ENCODE data around the gene CALML3. TPM values are rescaled to one million over a fixed set of nuclear protein-coding genes. Genes with fewer than 3 reads are reported as not detected.

Gene CALML3
- total RNA-seq, 1 donor from 2014 or later = not detected

DNA sequence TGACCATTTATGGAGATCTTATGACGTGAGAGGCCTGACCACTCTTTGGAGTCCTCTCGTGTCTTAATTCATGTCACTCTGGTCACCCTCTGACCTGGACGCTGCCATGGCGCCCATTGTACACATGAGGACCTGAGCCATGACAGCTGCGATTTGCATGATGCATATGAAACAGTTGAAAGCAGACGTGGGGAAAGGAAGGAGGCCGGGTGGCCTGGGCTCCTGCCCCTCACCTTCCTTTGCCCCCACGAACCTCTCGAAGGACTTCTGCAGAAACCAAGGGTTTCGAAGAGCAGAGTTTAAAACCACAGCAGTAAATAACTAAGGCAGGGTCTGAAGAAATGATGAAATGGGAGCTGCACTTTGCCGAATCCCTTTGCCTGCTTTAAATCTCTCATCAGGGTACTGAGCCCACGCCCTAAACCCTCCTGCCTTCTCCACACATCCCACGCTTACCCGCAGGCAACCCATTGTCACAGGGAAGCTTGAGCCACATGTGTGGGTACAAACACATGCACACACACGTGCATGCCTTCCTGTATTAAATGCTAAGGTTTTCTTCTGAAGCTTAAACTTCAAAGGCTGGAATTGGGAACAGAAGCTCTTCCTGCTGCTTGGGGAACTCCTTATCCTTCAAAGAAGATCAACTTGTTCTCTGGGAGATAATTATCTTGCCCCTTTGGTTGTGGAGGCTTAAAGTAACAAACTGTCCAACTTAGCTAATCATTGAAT is 11.7 kb upstream of the CALML3 start:
- intact Hi-C loops (cut with micrococcal nuclease) = no loop called here
- DNase-seq (ENCODE audit: low spot score) = no peak
- peaks cover 8% of the 10 kb centered on the region for H3K4me1 Mint-ChIP-seq (ENCODE audit: low read depth)

GRCh38 chr10:5514226-5514850 is 10.4 kb upstream of the CALML3 start:
- no peaks in the 10 kb centered on the region for H3K9me3 Mint-ChIP-seq
- peaks cover 8% of the 10 kb centered on the region for H3K4me1 Mint-ChIP-seq (ENCODE audit: low read depth)
- H3K27me3 Mint-ChIP-seq (ENCODE audit: low read depth) = peaks cover 31% of the 10 kb centered on the region

More for the DNA sequence above, 11.7 kb upstream of the CALML3 start:
- H3K4me3 Mint-ChIP-seq (ENCODE audit: low read depth) = no peak overlapping the region
- H3K9me3 Mint-ChIP-seq = no peaks in the 10 kb centered on the region
- H3K27me3 Mint-ChIP-seq (ENCODE audit: low read depth) = peaks cover 28% of the 10 kb centered on the region
- no peaks in the 10 kb centered on the region for H3K36me3 Mint-ChIP-seq (ENCODE audit: low read depth)
- H3K27ac Mint-ChIP-seq = no peak overlapping the region

DNA sequence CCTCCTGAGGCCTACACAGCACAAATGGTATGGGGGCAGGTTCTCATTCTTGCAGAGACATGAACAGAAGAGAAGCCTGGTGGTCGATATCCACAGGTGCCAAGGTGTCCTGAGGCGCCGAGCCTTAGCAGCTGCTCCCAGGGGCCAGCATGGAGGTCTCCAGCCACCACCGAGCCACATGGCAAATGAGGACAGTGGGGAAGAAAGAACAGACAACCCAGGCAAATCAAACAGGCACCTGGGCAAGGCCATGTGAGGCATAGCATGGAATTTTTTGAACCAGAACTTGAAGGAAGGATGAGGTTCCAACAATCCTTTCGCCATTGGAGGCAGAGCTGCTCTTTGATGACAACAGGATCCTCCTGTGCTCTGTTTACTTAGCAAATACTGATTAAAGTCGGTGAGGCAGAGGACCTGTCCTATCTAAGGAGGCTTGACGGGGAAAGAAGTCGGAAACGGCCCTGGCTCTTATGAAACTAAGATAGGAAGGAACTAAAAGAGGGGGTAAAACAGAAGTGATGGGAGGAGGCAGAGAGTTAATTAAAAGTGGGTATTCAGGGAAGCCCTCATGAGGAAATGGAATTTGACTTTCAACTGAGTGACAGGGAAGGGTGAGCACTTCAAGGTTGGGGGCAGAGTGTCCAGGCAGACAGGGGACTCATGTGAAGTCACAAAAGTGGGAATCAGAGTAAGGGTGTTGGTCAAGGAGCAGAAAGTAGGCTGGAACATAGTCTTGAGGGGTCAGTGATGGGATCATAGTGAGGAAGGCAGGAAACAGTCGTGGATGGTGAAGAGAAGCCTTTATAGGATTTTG is 8.6 kb upstream of the CALML3 start:
- Mint-ChIP-seq H3K27ac (no peak overlapping the region), H3K9me3 (no peaks in the 10 kb centered on the region), H3K36me3 (ENCODE audit: low read depth) (no peaks in the 10 kb centered on the region), H3K27me3 (ENCODE audit: low read depth) (peaks cover 32% of the 10 kb centered on the region), H3K4me1 (ENCODE audit: low read depth) (peaks cover 8% of the 10 kb centered on the region), H3K4me3 (ENCODE audit: low read depth) (no peak overlapping the region)
- no peak for DNase-seq (ENCODE audit: low spot score)
- intact Hi-C loops (cut with micrococcal nuclease) = no loop called here

More at GRCh38 chr10:5514226-5514850, 10.4 kb upstream of the CALML3 start:
- Mint-ChIP-seq H3K4me3 (ENCODE audit: low read depth) (no peak overlapping the region), H3K36me3 (ENCODE audit: low read depth) (no peaks in the 10 kb centered on the region), H3K27ac (no peak overlapping the region)
- intact Hi-C loops (cut with micrococcal nuclease) = no loop called here
- DNase-seq (ENCODE audit: low spot score) = no peak

DNA sequence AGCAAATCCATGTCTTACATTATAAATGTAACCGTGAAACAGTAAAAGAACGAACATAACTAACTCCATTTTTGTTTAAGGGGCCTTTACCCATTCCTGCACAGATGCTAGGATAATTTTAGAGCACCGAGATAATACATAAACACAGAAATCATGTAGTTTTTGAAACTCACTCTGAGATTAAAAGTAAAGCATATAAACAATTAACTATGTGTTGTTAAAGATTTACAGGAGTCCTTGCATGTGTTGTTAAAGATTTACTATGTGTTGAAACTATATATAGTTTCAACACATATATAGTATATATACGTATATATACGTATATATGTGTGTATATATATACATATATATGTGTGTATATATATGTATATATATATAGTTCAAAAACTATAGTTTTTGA is 7.2 kb upstream of the CALML3 start:
- Mint-ChIP-seq H3K9me3 (no peaks in the 10 kb centered on the region), H3K36me3 (ENCODE audit: low read depth) (no peaks in the 10 kb centered on the region), H3K27me3 (ENCODE audit: low read depth) (peaks cover 30% of the 10 kb centered on the region), H3K4me1 (ENCODE audit: low read depth) (peaks cover 8% of the 10 kb centered on the region), H3K27ac (no peak overlapping the region), H3K4me3 (ENCODE audit: low read depth) (no peak overlapping the region)
- no peak for DNase-seq (ENCODE audit: low spot score)
- intact Hi-C loops (cut with micrococcal nuclease) = no loop called here

DNA sequence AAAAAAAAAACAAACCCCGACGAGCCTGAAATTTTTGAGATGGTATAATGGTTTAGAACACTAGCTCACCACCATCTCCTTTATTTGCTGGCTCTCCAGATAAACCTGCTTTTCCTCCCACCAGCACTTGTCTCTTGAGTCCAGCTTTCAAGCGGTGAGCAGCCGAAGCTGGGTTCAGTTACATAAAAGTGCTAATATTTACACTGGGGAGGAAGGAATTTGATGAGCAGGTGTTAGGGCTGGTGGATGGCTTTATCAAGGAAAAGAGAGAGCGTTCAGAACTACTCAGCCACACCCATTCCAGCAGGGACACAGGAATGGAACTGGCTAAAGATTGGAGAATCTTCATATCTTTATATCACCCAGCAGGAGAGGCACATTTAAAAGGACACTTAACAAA is 6.6 kb upstream of the CALML3 start:
- Mint-ChIP-seq H3K4me1 (ENCODE audit: low read depth) (peaks cover 4% of the 10 kb centered on the region), H3K27me3 (ENCODE audit: low read depth) (peaks cover 27% of the 10 kb centered on the region), H3K27ac (no peak overlapping the region), H3K4me3 (ENCODE audit: low read depth) (no peak overlapping the region), H3K36me3 (ENCODE audit: low read depth) (no peaks in the 10 kb centered on the region), H3K9me3 (no peaks in the 10 kb centered on the region)
- DNase-seq (ENCODE audit: low spot score) = no peak
- intact Hi-C loops (cut with micrococcal nuclease) = no loop called here

- Mint-ChIP-seq H3K9me3 (no peaks in the 10 kb centered on the region), H3K4me1 (ENCODE audit: low read depth) (no peaks in the 10 kb centered on the region), H3K36me3 (ENCODE audit: low read depth) (no peaks in the 10 kb centered on the region), H3K27ac (no peak overlapping the region), H3K4me3 (ENCODE audit: low read depth) (no peak overlapping the region), H3K27me3 (ENCODE audit: low read depth) (peaks cover 27% of the 10 kb centered on the region)
- DNase-seq (ENCODE audit: low spot score) = no peak
- intact Hi-C loops (cut with micrococcal nuclease) = no loop called here
Measured at GRCh38 chr10:5519054-5519453, 5.7 kb upstream of the CALML3 start.

DNA sequence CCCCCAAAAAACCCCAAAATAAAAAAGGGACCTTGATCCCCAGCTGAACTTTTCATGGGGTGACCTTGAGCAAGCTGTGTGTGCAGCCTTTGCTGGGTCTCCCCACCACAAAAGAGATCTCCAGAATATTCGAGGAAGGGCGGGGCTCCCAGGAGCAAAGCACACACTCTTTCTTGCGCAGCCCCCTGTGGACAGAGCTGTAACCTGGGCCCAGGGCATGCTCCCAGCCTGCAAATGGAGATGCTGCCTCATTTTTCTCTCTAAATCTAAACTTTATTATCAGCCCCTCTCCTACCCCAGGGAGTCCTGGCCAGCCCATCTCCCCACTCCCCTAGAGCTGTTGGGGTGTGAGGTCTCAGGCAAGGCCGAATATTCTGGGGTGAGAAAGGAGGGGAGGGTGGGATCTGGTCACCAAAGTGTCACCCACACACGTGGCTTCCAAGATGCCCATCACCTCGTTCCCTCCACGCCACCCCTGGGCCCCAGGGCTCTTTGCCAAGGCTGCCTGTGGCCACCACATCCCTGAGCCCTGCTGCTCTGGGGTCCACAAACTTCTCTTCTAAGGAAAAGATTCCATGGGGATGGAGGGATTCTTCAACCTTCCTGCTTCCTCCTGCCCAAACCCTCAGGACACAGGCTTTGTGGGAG is 1.7 kb upstream of the CALML3 start:
- Mint-ChIP-seq H3K27me3 (ENCODE audit: low read depth) (peaks cover 10% of the 10 kb centered on the region), H3K27ac (no peak overlapping the region), H3K4me3 (ENCODE audit: low read depth) (no peak overlapping the region), H3K4me1 (ENCODE audit: low read depth) (no peaks in the 10 kb centered on the region), H3K9me3 (no peaks in the 10 kb centered on the region), H3K36me3 (ENCODE audit: low read depth) (no peaks in the 10 kb centered on the region)
- intact Hi-C loops (cut with micrococcal nuclease) = no loop called here
- DNase-seq (ENCODE audit: low spot score) = no peak

- intact Hi-C loops (cut with micrococcal nuclease) = no loop called here
- no peak for DNase-seq (ENCODE audit: low spot score)
- Mint-ChIP-seq H3K27me3 (ENCODE audit: low read depth) (peaks cover 8% of the 10 kb centered on the region), H3K36me3 (ENCODE audit: low read depth) (no peaks in the 10 kb centered on the region), H3K4me3 (ENCODE audit: low read depth) (no peak overlapping the region), H3K9me3 (no peaks in the 10 kb centered on the region), H3K27ac (no peak overlapping the region), H3K4me1 (ENCODE audit: low read depth) (no peaks in the 10 kb centered on the region)
Measured at GRCh38 chr10:5523796-5524574, 776 bp upstream of the CALML3 start.

DNA sequence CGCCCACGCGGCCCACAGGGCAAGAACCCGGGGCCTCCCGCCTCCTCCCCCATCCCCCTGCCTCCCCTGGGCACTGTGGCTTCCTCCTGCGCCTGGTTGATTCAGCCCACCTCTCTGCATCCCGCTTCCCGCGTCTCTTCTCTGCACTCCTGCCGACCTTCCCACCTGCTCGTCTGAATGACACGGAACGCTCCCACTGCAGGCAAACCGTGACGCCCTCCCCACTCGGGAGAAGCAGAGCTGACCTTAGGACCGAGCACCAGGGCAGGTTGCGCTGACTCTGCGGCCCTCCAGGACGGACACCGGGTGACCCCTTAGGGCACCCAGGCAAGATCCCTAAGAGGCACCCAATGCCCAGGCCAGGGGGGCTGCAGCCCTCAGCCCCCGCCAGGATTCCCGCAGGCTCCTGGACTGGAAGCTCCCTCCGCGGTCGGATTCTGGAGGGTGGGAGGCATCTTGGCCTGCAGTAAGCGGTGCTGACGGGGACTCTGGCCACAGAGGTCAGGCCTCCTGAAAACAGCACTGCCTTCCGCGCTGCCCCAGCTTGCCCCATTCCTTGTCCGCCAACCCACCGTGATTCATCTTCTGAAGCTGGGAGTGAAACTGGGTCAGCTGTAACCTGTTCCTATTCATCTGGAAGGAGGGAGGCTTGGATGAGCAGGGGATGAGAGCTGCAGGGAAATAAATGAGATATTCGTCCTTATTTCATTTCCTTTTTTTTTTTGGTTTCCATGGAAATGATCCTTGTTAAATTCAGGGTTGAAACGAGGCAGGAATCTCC is 990 bp downstream of the CALML3 start:
- no peak overlapping the region for H3K27ac Mint-ChIP-seq
- intact Hi-C loops (cut with micrococcal nuclease) = no loop called here
- no peaks in the 10 kb centered on the region for H3K36me3 Mint-ChIP-seq (ENCODE audit: low read depth)
- H3K27me3 Mint-ChIP-seq (ENCODE audit: low read depth) = peaks cover 9% of the 10 kb centered on the region
- H3K4me3 Mint-ChIP-seq (ENCODE audit: low read depth) = no peak overlapping the region
- no peaks in the 10 kb centered on the region for H3K9me3 Mint-ChIP-seq
- no peaks in the 10 kb centered on the region for H3K4me1 Mint-ChIP-seq (ENCODE audit: low read depth)
- no peak for DNase-seq (ENCODE audit: low spot score)

- no peaks in the 10 kb centered on the region for H3K9me3 Mint-ChIP-seq
- H3K36me3 Mint-ChIP-seq (ENCODE audit: low read depth) = no peaks in the 10 kb centered on the region
- intact Hi-C loops (cut with micrococcal nuclease) = no loop called here
- H3K4me3 Mint-ChIP-seq (ENCODE audit: low read depth) = no peak overlapping the region
- no peak for DNase-seq (ENCODE audit: low spot score)
- H3K27ac Mint-ChIP-seq = no peak overlapping the region
- H3K4me1 Mint-ChIP-seq (ENCODE audit: low read depth) = no peaks in the 10 kb centered on the region
- peaks cover 8% of the 10 kb centered on the region for H3K27me3 Mint-ChIP-seq (ENCODE audit: low read depth)
Measured at GRCh38 chr10:5526691-5527331, 2.0 kb downstream of the CALML3 start.

DNA sequence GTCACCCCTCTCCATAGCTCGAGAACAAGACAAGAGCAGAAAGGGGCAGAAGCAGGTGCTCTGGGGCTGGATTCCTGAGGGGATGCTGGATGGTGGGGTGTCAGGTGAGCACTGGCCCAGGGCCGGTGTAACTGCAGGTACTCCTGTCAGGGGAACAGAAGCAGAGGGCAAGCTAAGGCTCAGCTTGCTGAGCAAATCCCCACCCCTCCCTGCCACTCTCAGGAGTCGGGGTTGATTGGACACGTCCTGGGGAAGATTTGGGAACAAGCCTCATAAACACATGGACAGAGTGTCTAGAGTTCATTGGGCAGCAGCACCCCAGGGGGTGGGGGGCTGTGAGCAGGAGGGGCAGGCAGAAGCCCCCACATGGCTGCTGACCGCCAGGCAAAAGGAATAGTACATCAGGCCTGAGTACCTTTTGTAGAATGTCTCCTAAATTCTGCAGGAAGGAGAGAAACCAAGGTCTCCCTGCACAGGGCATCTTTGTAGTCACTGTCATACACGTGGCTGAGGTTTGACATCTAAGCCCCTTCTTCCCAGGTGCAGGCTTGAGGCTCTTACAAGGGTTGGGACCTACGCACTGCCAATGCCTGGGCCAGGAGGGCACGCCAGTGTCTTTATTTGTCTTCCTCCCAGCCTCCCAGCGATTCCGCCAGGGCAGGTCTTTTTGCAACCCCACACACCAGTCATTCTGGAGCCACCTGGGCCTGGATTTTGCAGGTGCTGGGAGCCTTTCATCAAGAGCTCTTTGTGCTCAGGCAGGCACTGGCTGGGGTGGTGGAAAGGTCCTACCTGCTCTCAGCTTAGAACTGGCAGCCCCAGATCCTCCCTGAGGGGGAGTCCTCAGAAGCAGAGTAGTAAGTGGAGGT is 2.8 kb downstream of the CALML3 start:
- no peak for DNase-seq (ENCODE audit: low spot score)
- H3K4me1 Mint-ChIP-seq (ENCODE audit: low read depth) = no peaks in the 10 kb centered on the region
- H3K27me3 Mint-ChIP-seq (ENCODE audit: low read depth) = peaks cover 8% of the 10 kb centered on the region
- H3K36me3 Mint-ChIP-seq (ENCODE audit: low read depth) = no peaks in the 10 kb centered on the region
- no peak overlapping the region for H3K27ac Mint-ChIP-seq
- intact Hi-C loops (cut with micrococcal nuclease) = no loop called here
- H3K4me3 Mint-ChIP-seq (ENCODE audit: low read depth) = no peak overlapping the region
- no peaks in the 10 kb centered on the region for H3K9me3 Mint-ChIP-seq

Measured in activated T-helper 2 cell treated with anti-CD3 and anti-CD28 coated beads, Interferon-gamma antibody, Interleukin-2, Interleukin-4, amounts not matched to agents 10 μg/mL and 5 μg/mL and 100 μg/mL, durations not matched to agents 14 hours and 24 hours and 36 hours (primary cell).